ENCODE data around the gene TMEM126A. TPM values are rescaled to one million over a fixed set of nuclear protein-coding genes. Genes with fewer than 3 reads are reported as not detected.
"Not testable (repeated sequence)": the region's sequence is repeated elsewhere in the genome, so short reads cannot be mapped to it uniquely, and the experiment has no call there.

The TMEM126A gene
- polyA plus RNA-seq (2012; ENCODE audit: low read depth, missing spikeins) = 70.7 TPM

- FAIRE-seq = peak; percentile 98
- TF ChIP-seq TAF1 (IDR thresholded peaks at IDR 0.05; ENCODE audit: low read depth, low read length) = peak; percentile 88
- no peak for TF ChIP-seq PAX5 (IDR thresholded peaks at IDR 0.05; ENCODE audit: insufficient read depth, low read length, severe bottlenecking)
- TF ChIP-seq POLR2A (IDR thresholded peaks at IDR 0.05; ENCODE audit: low read depth, low read length) = peak; percentile 97
- TF ChIP-seq POU2F2 (IDR thresholded peaks at IDR 0.05; ENCODE audit: low read depth, low read length) = no peak; the same call in 1 of the 2 replicates
- TF ChIP-seq SPI1 (IDR thresholded peaks at IDR 0.05; ENCODE audit: low read depth, low read length) = no peak
- peak; percentile 96 for TF ChIP-seq POLR2AphosphoS5 (IDR thresholded peaks at IDR 0.05; ENCODE audit: low read depth, low read length)
- peak; percentile 60 for DNase-seq (ENCODE audit: insufficient read length, low spot score)
These were observed at the start of gene TMEM126A for GRCh38 chr11:85647604-85648299. TMEM126A (plus strand) TSS chr11:85647967; CDS start chr11:85650256, 2,289 bp downstream.

DNA sequence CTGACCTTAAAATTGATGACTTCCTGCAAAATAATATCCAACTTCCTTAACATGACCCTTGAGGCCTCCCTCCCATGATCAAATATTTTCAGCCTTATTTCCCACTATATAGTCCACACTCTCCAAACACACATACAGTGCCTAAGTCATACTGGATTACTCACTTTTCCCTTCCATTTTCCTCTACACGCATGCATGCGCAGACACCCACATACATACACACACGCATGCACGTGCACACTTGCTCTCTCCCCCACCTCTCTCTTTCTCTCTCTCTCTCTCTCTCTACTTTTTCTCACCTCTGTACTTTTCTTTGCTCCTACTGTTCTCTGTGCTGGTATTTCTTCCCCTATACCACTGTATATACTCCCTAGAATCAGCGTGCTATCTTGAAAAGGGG lies 48.7 kb upstream of the TMEM126A start:
- no peak for FAIRE-seq
- TF ChIP-seq SPI1 (IDR thresholded peaks at IDR 0.05; ENCODE audit: low read depth, low read length) = no peak
- TF ChIP-seq POLR2A (IDR thresholded peaks at IDR 0.05; ENCODE audit: low read depth, low read length) = no peak
- no peak for TF ChIP-seq PAX5 (IDR thresholded peaks at IDR 0.05; ENCODE audit: insufficient read depth, low read length, severe bottlenecking)
- TF ChIP-seq POU2F2 (IDR thresholded peaks at IDR 0.05; ENCODE audit: low read depth, low read length) = no peak
- TF ChIP-seq TAF1 (IDR thresholded peaks at IDR 0.05; ENCODE audit: low read depth, low read length) = no peak
- TF ChIP-seq POLR2AphosphoS5 (IDR thresholded peaks at IDR 0.05; ENCODE audit: low read depth, low read length) = no peak
- DNase-seq (ENCODE audit: insufficient read length, low spot score) = no peak

DNA sequence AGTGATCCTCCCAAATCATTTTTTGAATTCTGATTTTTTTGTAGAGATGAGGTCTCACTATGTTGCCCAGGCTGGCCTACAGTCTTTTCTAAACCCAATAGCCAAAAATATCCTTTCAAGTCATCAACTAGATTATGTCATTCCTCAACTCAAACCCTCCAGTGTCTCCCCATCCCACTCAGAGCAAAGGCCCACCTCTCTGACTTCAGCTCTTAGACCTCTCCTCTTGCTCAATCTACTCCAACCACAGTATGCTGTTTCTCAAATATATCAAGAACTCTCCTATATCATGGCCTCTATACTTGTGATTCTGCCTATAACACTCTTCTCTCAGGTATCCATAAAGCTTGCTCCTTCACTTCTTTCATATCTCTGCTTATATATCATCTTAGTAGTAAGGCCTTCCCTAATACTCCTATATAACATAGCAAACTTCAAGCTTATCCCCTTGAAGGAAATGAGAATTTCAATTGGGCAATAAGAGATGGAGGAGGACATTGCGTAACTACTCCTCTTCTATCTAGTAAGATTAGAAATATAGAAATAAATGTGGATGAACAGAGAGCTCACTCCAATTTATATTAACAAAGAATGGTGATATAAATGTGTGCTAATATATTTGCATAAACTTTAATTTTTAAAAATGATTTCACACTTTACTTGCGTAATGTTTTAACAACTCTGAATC lies 45.1 kb upstream of the TMEM126A start:
- TF ChIP-seq PAX5 (IDR thresholded peaks at IDR 0.05; ENCODE audit: insufficient read depth, low read length, severe bottlenecking) = no peak
- TF ChIP-seq POLR2A (IDR thresholded peaks at IDR 0.05; ENCODE audit: low read depth, low read length) = no peak
- TF ChIP-seq POLR2AphosphoS5 (IDR thresholded peaks at IDR 0.05; ENCODE audit: low read depth, low read length) = no peak
- no peak for TF ChIP-seq POU2F2 (IDR thresholded peaks at IDR 0.05; ENCODE audit: low read depth, low read length)
- TF ChIP-seq SPI1 (IDR thresholded peaks at IDR 0.05; ENCODE audit: low read depth, low read length) = no peak
- TF ChIP-seq TAF1 (IDR thresholded peaks at IDR 0.05; ENCODE audit: low read depth, low read length) = no peak
- no peak for FAIRE-seq
- DNase-seq (ENCODE audit: insufficient read length, low spot score) = no peak

DNA sequence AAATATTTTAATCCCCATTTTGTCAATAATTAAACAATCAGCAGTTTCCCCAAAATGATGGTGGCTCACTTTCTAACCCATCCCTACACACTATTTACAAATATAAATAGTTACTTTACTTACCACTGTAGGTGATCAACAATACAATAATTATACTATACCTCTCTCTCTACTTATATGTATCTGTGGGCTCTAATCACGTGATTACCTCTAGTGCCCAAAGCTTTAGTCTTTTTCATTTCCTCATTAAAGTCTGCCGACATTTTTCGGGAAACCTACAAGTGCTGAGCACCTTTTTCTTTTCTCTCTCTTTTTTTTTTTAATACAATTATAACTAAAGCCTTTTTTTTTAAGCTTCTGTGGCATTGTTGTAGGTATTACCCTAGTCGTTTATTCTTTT lies 44.5 kb upstream of the TMEM126A start:
- no peak for DNase-seq (ENCODE audit: insufficient read length, low spot score)
- TF ChIP-seq POLR2A (IDR thresholded peaks at IDR 0.05; ENCODE audit: low read depth, low read length) (no peak), POLR2AphosphoS5 (IDR thresholded peaks at IDR 0.05; ENCODE audit: low read depth, low read length) (no peak), SPI1 (IDR thresholded peaks at IDR 0.05; ENCODE audit: low read depth, low read length) (no peak), TAF1 (IDR thresholded peaks at IDR 0.05; ENCODE audit: low read depth, low read length) (no peak), POU2F2 (IDR thresholded peaks at IDR 0.05; ENCODE audit: low read depth, low read length) (no peak), PAX5 (IDR thresholded peaks at IDR 0.05; ENCODE audit: insufficient read depth, low read length, severe bottlenecking) (no peak)
- no peak for FAIRE-seq

DNA sequence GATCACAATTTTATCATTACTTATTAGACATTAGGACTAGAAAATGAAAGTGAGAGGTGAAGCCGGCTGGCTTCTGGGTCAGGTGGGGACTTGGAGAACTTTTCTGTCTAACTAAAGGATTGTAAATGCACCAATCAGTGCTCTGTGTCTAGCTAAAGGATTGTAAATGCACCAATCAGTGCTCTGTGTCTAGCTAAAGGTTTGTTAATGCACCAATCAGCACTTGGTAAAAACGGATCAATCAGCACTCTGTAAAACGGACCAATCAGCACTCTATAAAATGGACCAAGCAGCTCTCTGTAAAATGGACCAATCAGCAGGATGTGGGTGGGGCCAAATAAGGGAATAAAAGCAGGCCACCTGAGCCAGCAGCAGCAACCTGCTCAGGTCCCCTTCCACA lies 41.5 kb upstream of the TMEM126A start:
- FAIRE-seq; DNase-seq (ENCODE audit: insufficient read length, low spot score): not testable (repeated sequence)

GRCh38 chr11:85608621-85609020 lies 39.1 kb upstream of the TMEM126A start:
- not testable (repeated sequence) for DNase-seq (ENCODE audit: insufficient read length, low spot score); FAIRE-seq

DNA sequence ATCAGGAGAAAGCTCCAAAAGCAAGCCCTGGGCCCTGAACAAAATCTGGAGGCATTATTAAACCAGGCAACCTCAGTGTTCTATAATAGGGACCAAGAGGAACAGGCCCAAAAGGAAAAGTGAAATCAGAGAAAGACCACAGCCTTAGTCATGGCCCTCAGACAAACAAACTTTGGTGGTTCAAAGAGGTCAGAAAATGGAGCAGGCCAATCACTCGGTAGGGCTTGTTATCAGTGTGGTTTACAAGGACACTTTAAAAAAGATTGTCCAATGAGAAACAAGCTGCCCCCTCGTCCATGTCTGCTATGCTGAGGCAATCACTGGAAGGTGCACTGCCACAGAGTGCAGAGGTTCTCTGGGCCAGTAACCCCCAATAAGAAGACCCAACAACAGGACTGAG lies 38.5 kb upstream of the TMEM126A start:
- not testable (repeated sequence) for DNase-seq (ENCODE audit: insufficient read length, low spot score); FAIRE-seq

DNA sequence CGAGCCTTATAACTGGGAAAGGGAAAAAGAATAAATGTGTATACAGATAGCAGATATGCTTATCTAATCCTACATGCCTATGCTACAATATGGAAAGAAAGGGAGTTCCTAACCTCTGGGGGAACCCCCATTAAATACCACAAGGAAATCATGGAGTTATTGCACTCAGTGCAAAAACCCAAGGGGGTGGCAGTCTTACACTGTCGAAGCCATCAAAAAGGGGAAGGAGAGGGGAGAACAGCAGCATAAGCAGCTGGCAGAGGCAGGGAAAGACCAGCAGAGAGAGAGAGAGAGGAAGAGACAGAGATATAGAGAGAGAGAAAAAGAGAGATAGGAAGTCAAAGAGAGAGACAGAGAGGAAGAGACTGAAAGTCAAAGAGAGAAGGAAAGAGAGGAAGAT lies 36.1 kb upstream of the TMEM126A start:
- not testable (repeated sequence) for FAIRE-seq; DNase-seq (ENCODE audit: insufficient read length, low spot score)

- TF ChIP-seq SPI1 (IDR thresholded peaks at IDR 0.05; ENCODE audit: low read depth, low read length) (no peak), POU2F2 (IDR thresholded peaks at IDR 0.05; ENCODE audit: low read depth, low read length) (no peak), PAX5 (IDR thresholded peaks at IDR 0.05; ENCODE audit: insufficient read depth, low read length, severe bottlenecking) (no peak), TAF1 (IDR thresholded peaks at IDR 0.05; ENCODE audit: low read depth, low read length) (no peak), POLR2AphosphoS5 (IDR thresholded peaks at IDR 0.05; ENCODE audit: low read depth, low read length) (no peak), POLR2A (IDR thresholded peaks at IDR 0.05; ENCODE audit: low read depth, low read length) (no peak)
- no peak for FAIRE-seq
- DNase-seq (ENCODE audit: insufficient read length, low spot score) = no peak
These were observed 28.3 kb upstream of the TMEM126A start for GRCh38 chr11:85619499-85619898.

GRCh38 chr11:85620256-85620655 lies 27.5 kb upstream of the TMEM126A start:
- FAIRE-seq (no peak), DNase-seq (ENCODE audit: insufficient read length, low spot score) (no peak)
- TF ChIP-seq SPI1 (IDR thresholded peaks at IDR 0.05; ENCODE audit: low read depth, low read length) (no peak), PAX5 (IDR thresholded peaks at IDR 0.05; ENCODE audit: insufficient read depth, low read length, severe bottlenecking) (no peak), TAF1 (IDR thresholded peaks at IDR 0.05; ENCODE audit: low read depth, low read length) (no peak)

- no peak for TF ChIP-seq TAF1 (IDR thresholded peaks at IDR 0.05; ENCODE audit: low read depth, low read length)
- no peak for TF ChIP-seq POLR2A (IDR thresholded peaks at IDR 0.05; ENCODE audit: low read depth, low read length)
- TF ChIP-seq SPI1 (IDR thresholded peaks at IDR 0.05; ENCODE audit: low read depth, low read length) = no peak
- no peak for TF ChIP-seq POLR2AphosphoS5 (IDR thresholded peaks at IDR 0.05; ENCODE audit: low read depth, low read length)
- no peak for TF ChIP-seq POU2F2 (IDR thresholded peaks at IDR 0.05; ENCODE audit: low read depth, low read length)
- no peak for TF ChIP-seq PAX5 (IDR thresholded peaks at IDR 0.05; ENCODE audit: insufficient read depth, low read length, severe bottlenecking)
- FAIRE-seq (no peak), DNase-seq (ENCODE audit: insufficient read length, low spot score) (no peak)
These were observed 21.3 kb upstream of the TMEM126A start for GRCh38 chr11:85626496-85626895.
